Mucosa of descending colon (tissue), 3 donors: Measurements from ENCODE around the gene SLC46A3. TPM values are rescaled to one million over a fixed set of nuclear protein-coding genes. Genes with fewer than 3 reads are reported as not detected.

Experiments
- ATAC-seq: fragments of 200-7000 bp; cut with Tn5 transposase; one replicate; pipeline ENCODE4 v1.9.1; 2020; ENCODE audit warnings: mild to moderate bottlenecking, moderate library complexity
- DNase-seq, 3 donors: peaks; one replicate each; pipeline ENCODE4 v3.0.0-alpha.2; 2020
- H3K36me3 ChIP-seq: fragments of 200-600 bp; one replicate; pipeline ENCODE4 v1.8.0; 2021; ENCODE audit warnings: low read depth, mild to moderate bottlenecking
- H3K4me1 ChIP-seq: fragments of 200-600 bp; one replicate; pipeline ENCODE4 v1.8.0; 2021; ENCODE audit warnings: low read depth, mild to moderate bottlenecking
- H3K4me3 ChIP-seq: fragments of 200-600 bp; one replicate; pipeline ENCODE4 v1.8.0; 2021; ENCODE audit warnings: mild to moderate bottlenecking
- H3K9me3 ChIP-seq: fragments of 200-600 bp; one replicate; pipeline ENCODE4 v1.8.0; 2021; ENCODE audit warnings: mild to moderate bottlenecking
- intact Hi-C, 2 donors: fragments of 100-400 bp; cut with DNase I in 1 of 2; cut with micrococcal nuclease in 1 of 2; formaldehyde crosslinking; loops; one replicate each; pipeline versions ENCODE4 v1.11.0 to v1.11.1; 2022; cut with DNase I, micrococcal nuclease
- total RNA-seq, 3 donors: library from RNA; stranded (reverse); fragmentation: NEBNext Ultra II Directional in 2 of 3; extraction: Animal tissue kit (Norgen Biotek cat#: 25700) in 2 of 3; gene quantifications; one replicate each; pipeline versions ENCODE4 v1.2.1 to v1.2.4, GENCODE V29; 2021 to 2023
- TF ChIP-seq, protein P1 (sequence below): fragments of 200-600 bp; IDR thresholded peaks from one replicate; pipeline ENCODE4 v1.8.0; 2022; ENCODE audit warnings: antibody characterized with exemption, mild to moderate bottlenecking
- donor health status: DM: no; HTN: no; CAD: no; lungs with moderate emphysema.
- donor health status: DM: no; HTN: no; CAD: no.
- donor health status: DM: no; HTN: yes; CAD: no.

SLC46A3 gene
- total RNA-seq, 3 donors from 2014 or later, result 43.0 to 65.5 (median 46.3) TPM

DNA sequence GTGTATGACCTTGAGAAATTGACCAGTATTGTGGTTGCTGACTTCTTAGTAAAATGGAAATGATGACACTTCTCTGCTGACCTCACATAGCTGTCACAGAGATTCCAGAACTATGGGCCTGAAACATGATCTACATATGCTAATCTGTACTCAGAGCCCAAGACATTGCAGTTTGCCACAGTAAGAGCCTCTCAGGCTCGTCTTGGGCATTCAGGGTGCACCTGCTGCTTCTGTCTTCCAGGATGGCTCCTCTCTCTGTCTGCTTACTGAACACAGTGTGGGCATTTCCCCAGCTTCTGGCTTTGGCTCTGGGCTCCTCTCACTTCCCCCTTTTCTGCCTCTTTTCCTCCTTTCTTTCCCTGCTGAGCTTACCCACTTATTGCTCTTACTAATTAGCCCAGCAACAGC, 22.3 kb upstream of the SLC46A3 start:
- Histone ChIP-seq H3K4me1 (no peaks in the 10 kb centered on the region), H3K9me3 (no peaks in the 10 kb centered on the region), H3K4me3 (no peak overlapping the region), H3K36me3 (no peaks in the 10 kb centered on the region)
- TF ChIP-seq, protein P1, sequence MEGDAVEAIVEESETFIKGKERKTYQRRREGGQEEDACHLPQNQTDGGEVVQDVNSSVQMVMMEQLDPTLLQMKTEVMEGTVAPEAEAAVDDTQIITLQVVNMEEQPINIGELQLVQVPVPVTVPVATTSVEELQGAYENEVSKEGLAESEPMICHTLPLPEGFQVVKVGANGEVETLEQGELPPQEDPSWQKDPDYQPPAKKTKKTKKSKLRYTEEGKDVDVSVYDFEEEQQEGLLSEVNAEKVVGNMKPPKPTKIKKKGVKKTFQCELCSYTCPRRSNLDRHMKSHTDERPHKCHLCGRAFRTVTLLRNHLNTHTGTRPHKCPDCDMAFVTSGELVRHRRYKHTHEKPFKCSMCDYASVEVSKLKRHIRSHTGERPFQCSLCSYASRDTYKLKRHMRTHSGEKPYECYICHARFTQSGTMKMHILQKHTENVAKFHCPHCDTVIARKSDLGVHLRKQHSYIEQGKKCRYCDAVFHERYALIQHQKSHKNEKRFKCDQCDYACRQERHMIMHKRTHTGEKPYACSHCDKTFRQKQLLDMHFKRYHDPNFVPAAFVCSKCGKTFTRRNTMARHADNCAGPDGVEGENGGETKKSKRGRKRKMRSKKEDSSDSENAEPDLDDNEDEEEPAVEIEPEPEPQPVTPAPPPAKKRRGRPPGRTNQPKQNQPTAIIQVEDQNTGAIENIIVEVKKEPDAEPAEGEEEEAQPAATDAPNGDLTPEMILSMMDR, result no peak
- no peak for ATAC-seq
- intact Hi-C loops, result no loop called here
- DNase-seq, result no peak

DNA sequence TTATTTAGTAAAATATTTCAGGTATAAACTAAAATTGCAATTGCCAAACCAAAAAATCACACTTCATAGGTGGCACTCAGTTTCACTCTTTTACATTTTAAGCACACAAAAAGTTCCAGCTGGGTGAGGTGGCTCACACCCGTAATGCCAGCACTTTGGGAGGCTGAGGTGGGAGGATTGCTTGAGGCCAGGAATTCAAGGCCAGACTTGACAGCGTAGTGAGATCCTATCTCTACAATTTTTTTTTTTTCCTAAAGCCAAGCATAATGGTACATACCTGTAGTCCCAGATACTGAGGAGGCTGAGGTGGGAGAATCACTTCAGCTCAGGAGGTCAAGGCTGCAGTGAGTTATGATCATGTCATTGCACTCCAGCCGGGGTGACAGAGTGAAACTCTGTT, 20.6 kb upstream of the SLC46A3 start:
- intact Hi-C loops, result no loop called here
- H3K4me1 ChIP-seq, result no peaks in the 10 kb centered on the region
- TF ChIP-seq, protein P1, result no peak
- DNase-seq (no peak), ATAC-seq (no peak)
- H3K36me3 ChIP-seq, result no peaks in the 10 kb centered on the region
- no peak overlapping the region for H3K4me3 ChIP-seq
- no peaks in the 10 kb centered on the region for H3K9me3 ChIP-seq

DNA sequence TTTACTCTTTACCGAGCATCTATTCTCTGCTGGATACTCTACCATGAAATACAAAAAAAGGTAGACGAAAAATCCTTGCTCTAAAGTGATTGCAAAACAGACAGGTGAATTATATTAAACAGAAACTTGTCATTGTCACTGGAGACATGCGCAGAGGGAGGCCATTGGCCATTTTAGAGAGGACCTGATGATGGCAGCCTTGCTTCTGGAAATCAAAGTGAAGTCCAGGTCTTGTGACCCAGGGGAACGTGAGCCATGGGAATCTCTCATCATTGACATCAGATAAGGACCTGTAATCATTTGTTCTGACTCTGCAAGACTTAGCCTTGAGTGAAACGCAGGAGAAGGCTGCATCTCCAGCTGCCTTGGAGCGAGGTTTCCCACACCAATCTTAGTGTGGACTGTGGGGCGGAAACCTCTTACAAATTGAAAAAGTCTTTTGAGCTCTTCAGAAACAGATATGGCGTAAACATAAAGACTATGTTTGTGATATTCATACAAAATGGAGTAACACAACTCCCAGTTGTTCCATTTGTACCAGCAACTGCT, 16.8 kb upstream of the SLC46A3 start:
- no peak overlapping the region for H3K4me3 ChIP-seq
- DNase-seq (no peak), ATAC-seq (no peak)
- TF ChIP-seq, protein P1, result no peak
- H3K4me1 ChIP-seq, result no peaks in the 10 kb centered on the region
- intact Hi-C loops, result no loop called here
- no peaks in the 10 kb centered on the region for H3K9me3 ChIP-seq
- no peaks in the 10 kb centered on the region for H3K36me3 ChIP-seq

DNA sequence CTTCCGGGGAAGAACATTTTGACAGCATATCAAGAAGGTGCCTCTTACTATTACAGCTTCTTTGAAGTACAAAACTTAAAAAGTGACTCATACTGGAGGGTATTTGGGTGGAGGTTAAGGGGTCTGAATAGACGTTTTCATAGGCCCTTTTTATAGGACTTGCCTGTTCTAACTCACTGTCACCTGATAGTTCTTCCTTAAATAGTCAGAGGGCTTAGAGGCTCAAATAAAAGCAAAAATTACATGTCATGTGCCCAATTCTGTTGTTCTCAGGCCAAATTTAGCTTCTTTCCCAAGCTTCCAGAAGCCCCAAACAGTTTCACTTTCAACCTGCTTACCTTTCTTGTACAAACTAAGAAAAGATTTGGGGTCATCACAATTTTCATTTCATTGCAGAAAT, 16.1 kb upstream of the SLC46A3 start:
- intact Hi-C loops, result no loop called here
- no peaks in the 10 kb centered on the region for H3K9me3 ChIP-seq
- H3K4me1 ChIP-seq, result no peaks in the 10 kb centered on the region
- no peaks in the 10 kb centered on the region for H3K36me3 ChIP-seq
- TF ChIP-seq, protein P1, result no peak
- DNase-seq (no peak), ATAC-seq (no peak)
- H3K4me3 ChIP-seq, result no peak overlapping the region

DNA sequence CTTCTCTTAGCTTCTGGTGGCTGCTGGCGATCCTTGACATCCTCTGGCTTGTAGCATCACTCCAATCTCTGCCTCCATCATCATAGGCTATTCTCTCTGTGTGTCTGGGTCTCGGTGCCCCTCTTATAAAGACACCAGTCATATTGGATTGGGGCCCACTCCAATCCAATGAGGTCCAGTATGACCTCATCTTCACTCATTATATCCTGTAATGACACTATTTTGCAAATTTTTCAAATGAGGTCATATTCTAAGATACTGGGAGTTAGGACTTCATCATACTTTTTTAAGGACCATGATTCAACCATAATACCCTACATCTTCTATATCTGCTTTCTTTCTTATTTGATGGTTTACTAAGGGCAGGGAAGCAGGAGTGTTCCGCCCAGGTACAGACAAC, 12.0 kb upstream of the SLC46A3 start:
- Histone ChIP-seq H3K4me1 (no peaks in the 10 kb centered on the region), H3K36me3 (no peaks in the 10 kb centered on the region), H3K9me3 (no peaks in the 10 kb centered on the region), H3K4me3 (no peak overlapping the region)
- intact Hi-C loops, result no loop called here
- no peak for DNase-seq
- TF ChIP-seq, protein P1, result no peak
- ATAC-seq, result no peak

DNA sequence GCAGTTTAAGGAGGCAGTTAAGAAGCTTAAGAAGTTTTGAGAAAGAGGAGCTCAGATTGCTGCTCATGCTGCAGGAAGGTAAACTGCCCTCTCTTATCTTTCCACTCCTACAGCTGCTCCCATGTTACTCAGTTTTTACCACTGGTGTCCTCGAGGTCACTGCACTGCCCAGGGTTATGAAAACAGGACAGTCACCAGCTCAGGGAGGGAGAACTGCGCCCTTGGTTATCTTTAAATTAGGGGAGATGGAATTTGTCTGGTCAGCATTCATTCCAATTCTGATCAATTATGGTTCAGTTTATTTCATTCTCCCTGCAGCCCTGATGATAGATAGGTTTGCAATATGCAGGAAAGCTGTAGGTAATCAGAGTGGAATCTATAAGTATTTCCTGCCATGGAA, 10.8 kb upstream of the SLC46A3 start:
- Histone ChIP-seq H3K4me1 (no peaks in the 10 kb centered on the region), H3K36me3 (no peaks in the 10 kb centered on the region), H3K9me3 (no peaks in the 10 kb centered on the region), H3K4me3 (no peak overlapping the region)
- intact Hi-C loops, result no loop called here
- DNase-seq (no peak), ATAC-seq (no peak)
- TF ChIP-seq, protein P1, result no peak
